H4 (cell line): ENCODE results near the gene COL26A1. TPM values are rescaled to one million over a fixed set of nuclear protein-coding genes. Genes with fewer than 3 reads are reported as not detected.
"Not testable (repeated sequence)": the region's sequence is repeated elsewhere in the genome, so short reads cannot be mapped to it uniquely, and the experiment has no call there.

Experiments
- DNase-seq: peaks from one replicate; pipeline ENCODE4 v3.0.0-alpha.2; 2015; ENCODE audit warnings: low spot score
- total RNA-seq: library from RNA; depleted of rRNA; stranded (reverse); fragments of >200 nt; shearing (Covaris generic); gene quantifications from 2 replicates; pipeline ENCODE4 v1.2.3, GENCODE V29; 2014

The COL26A1 gene
- total RNA-seq, 1 experiment from 2014 or later: not detected

DNA sequence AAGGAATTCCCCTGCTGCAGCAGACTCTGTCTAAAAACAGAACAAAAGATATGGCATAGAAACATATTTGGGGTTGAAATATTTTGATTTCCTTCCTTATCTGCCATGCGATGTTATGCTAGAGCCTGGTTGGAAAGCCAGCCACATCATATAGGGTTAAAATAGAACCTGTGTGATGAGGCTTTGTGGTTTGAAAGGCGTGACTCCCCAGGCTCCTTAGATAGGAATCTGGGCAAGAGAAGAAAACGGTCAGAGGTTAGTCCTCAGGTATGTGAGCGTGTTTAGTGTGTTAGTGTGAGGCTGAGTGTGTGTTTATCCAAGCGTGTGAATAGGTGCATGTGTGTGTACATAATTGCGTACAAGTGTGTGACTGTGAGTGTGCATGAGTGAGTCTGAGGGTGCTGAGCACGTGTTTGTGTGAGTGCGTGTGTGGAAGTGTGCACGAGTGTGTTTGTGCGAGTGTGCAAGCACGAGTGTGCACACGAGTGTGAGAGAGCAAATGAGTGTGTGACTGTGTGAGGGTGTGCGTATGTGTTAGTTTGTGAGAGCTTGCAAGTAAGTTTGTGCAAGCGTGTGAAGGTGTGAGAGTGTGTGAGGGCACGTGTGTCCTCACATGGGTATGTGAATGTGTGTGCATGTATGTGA is 79.9 kb downstream of the COL26A1 start:
- no peak for DNase-seq

DNA sequence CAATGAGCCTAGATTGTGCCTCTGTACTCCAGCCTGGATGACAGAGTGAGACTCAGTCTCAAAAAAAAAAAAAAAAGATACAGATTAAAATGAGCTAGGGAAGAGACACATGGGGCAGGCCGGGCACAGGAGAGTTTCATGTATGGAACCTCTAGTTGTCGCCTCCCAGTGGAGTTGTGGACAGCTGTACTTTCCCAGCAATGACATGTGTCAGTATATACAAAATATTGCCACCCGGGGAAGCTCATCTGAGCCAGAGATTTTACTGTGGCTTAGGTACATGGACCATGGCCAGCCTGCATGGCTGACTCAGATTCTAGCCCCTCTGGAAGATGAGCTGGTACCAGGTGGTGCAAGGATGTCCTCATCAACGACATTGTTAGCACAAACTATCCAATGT is 87.4 kb downstream of the COL26A1 start:
- no peak for DNase-seq

GRCh38 chr7:101453617-101454016 is 90.9 kb downstream of the COL26A1 start:
- DNase-seq: no peak

DNA sequence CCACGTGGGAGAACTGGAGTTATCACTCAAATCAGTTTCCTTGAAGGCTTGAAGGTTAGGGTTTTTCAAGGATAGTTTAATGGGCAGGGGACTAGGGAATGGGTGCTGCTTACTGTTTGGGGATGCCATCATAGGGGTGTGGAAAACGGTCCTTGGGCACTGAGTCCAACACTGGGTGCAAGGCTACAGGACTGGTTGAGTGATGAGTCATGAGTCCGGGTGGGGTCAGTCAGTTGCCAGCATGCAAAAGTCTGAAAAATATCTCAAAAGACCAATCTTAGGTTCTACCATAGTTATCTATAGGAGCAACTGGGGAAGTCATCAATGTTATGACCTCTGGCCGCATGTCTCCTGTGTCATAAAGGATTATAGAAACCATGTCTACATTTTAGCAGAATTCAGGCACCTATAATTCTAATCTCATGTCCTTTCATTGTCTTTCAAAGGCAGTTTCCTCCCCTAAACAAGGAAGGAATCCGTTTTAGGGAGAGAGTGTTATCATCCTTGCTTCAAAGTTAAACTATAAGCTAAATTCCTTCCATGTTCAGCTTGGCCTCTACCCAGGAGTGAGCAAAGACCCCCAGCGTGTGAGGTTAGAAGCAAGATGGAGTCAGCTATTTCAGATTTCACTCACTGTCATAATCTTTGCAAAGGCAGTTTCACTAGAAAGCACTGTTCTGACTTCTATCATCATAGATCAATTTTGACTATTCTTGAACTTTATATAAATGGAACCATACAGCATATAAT is 94.5 kb downstream of the COL26A1 start:
- DNase-seq: no peak

DNA sequence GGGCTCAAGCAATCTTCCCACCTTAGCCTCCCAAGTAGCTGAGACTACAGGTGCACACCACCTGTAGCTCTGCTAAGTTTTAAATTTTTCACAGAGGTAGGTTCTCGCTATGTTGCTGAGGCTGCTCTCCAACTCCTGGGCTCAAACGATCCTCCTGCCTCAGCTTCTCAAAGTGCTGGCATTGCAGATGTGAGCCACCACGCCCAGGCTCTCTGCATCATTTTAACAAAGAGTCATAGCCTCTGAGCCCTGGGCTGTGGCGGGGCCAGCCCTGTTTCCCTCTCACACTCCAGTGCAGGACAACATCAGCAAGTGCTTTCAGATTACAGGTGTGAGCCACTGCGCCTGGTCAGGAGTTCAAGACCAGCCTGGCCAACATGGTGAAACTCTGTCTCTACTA is 102.5 kb downstream of the COL26A1 start:
- DNase-seq: no peak

DNA sequence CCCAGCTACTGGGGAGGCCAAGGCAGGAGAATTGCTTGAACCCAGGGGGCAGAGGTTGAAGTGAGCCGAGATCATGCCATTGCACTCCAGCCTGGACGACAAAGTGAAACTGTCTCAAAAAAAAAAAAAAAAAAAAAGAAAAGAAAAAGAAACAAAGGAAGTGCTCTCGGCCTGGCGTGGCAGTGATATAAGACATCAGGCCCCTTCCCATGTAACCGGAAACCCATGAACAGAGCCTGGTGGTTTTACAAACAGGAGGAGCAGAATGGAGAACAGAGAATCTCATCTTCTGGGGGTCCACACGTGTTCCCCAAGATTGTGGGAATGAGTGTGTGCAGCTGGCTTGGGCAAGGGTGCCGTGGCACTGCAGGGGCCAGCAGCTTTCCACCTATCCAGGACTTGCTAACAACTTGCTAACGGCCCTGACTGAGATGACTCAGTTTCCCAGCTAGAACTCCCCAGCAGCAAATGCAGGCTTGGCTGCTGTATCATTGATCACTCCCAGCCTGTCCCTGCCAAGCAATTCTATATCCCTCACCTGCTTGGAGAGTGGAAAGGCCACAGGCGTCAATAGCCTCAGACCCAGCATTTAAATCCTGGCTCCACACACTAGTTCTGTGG is 103.0 kb downstream of the COL26A1 start:
- no peak for DNase-seq

DNA sequence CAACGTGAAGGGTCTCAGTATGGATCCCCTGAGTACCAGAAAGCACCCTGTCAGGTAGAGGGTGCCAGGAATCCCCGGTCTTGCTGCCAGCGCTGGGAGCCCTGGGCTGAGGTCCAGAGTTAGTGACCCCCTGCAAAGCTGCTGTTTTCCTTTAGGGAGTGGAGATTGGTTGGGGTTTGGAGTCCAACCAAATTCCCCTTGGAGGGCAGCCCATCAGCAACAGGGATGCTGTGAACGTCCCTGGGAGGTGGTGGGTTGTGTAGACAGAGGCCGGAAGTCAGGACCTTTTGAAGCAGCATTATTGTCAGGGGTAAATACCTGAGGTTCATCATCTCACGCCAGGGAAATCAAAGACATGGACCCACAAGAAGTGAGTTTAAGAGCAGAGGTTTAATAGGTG is 104.2 kb downstream of the COL26A1 start:
- DNase-seq: no peak

DNA sequence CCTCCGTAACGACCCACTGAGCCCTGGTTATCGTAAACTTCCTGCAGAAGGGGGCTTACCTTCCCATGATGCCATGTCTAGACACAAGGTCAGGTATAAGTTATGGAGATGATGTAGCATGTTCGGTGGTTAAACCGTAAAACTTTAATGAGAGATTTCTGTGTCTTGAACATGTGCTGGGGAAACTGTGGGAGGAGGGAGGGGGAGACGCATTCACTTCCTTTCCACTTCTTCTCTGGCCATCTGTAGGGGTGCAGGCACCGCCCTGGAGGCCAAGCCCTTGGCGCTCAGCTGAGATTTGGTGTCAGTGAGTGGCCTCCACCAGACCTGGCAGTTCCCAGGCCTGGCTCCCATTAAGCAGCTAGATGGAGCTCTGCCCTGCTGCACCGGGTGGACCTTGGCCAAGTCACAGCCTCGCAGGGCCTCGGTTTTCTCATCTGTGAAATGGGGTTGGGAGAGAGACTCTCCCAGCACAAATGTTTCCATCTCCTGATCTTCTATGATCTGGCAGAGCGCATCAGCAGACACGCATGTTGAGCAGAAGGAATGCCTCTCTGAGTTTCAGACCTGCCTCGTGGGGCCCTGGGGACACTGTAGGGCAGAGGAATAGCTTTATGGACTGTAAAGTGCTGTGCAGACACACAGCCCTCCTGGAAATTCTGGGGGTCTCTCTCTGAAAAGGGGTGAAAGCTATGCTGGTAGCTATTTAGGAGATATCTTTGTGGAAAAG is 106.0 kb downstream of the COL26A1 start:
- DNase-seq: no peak

- no peak for DNase-seq
Measured at GRCh38 chr7:101470668-101471487, 108.2 kb downstream of the COL26A1 start.

- no peak for DNase-seq
Measured at GRCh38 chr7:101474178-101474577, 111.5 kb downstream of the COL26A1 start.

DNA sequence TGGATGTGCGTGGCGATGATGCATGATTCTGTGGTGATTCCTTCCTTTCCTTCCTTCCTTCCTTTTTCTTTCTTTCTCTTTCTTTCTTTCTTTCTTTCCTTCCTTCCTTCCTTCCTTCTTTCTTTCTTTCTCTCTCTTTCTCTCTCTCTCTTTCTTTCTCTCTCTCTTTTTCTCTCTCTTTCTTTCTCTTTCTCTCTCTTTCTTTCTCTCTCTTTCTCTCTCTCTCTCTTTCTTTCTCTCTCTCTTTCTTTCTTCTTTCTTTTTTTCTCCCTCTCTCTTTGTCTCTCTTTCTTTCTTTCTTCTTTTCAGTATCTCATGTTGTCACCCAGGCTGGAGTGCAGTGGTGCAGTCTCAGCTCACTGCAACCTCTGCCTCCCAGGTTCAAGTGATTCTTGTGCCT is 113.0 kb downstream of the COL26A1 start:
- not testable (repeated sequence) for DNase-seq

GRCh38 chr7:101479217-101479616 is 116.5 kb downstream of the COL26A1 start:
- DNase-seq: no peak

GRCh38 chr7:101486056-101486432 is 123.4 kb downstream of the COL26A1 start:
- DNase-seq: not testable (repeated sequence)

- no peak for DNase-seq
Measured at GRCh38 chr7:101486433-101487104, 123.9 kb downstream of the COL26A1 start.

- DNase-seq: no peak
Measured at GRCh38 chr7:101487105-101487458, 124.4 kb downstream of the COL26A1 start.

GRCh38 chr7:101487753-101488152 is 125.1 kb downstream of the COL26A1 start:
- no peak for DNase-seq

- DNase-seq: no peak
Measured at GRCh38 chr7:101488826-101489572, 126.3 kb downstream of the COL26A1 start.

GRCh38 chr7:101490439-101490838 is 127.8 kb downstream of the COL26A1 start:
- not testable (repeated sequence) for DNase-seq

- not testable (repeated sequence) for DNase-seq
Measured at GRCh38 chr7:101491442-101491841, 128.8 kb downstream of the COL26A1 start.

DNA sequence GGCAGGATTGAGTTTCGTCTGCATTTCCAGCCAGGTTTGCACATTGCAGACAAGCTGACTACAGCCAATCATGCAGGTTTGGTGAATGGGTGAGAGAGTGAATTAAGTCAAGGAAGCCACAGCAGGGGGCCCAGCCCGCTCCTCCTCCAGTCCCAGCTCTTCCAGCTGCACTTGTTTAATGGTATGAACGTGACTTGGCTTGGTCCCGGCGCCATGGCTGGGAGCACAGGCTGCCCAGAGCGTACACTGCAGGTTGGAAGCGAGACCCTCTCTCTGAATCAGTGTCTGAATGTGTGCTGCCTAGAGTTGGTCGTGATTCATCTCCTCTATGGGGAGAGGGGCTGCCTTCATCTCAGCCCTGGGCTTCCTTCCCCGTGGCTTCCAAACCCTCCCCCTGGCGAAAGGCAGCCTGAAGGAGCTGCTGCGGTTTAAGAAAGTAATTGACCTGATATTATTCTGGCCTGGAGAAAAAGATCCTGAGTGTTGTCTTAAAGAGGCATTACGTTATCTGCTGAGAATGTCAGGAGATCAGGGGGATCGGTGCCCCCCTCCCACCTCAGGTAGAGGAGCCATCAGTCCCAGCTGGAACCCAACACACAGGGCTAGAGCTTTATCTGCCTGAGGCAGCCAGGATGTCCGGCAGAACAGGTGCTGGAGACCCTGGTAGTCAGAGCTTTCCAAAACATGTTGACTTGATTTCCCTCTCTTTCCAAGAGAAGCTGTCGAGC is 132.1 kb downstream of the COL26A1 start:
- DNase-seq: no peak
